OCI-LY1 (cell line): ENCODE measurements around the gene SLC13A5.

Experiments
- H2AFZ ChIP-seq: fragments of 200-600 bp; sonication (generic), shearing (Covaris generic); 2 replicates; pipeline ENCODE4 v1.6.0; 2014; ENCODE audit warnings: antibody characterized with exemption, mild to moderate bottlenecking, low read length
- H3F3A ChIP-seq: fragments of 200-600 bp; sonication (generic), shearing (Covaris generic); 2 replicates; pipeline ENCODE4 v1.6.0; 2014; ENCODE audit warnings: mild to moderate bottlenecking, antibody characterized with exemption, low read length, moderate library complexity; ENCODE audit not compliant: insufficient read depth
- H3K27ac ChIP-seq: fragments of 200-600 bp; sonication (generic); 2 replicates; pipeline ENCODE4 v1.5.1; 2014; ENCODE audit warnings: low read length, mixed run types, mild to moderate bottlenecking, low read depth; ENCODE audit not compliant: poor library complexity, severe bottlenecking
- H3K27me3 ChIP-seq: fragments of 200-600 bp; sonication (generic); 2 replicates; pipeline ENCODE4 v1.6.0; 2014; ENCODE audit warnings: antibody characterized with exemption, mild to moderate bottlenecking, low read length, moderate library complexity; ENCODE audit not compliant: insufficient read depth
- H3K36me3 ChIP-seq: fragments of 200-600 bp; sonication (generic); 2 replicates; pipeline ENCODE4 v1.6.1; 2014; ENCODE audit warnings: mild to moderate bottlenecking, antibody characterized with exemption, low read length, moderate library complexity, mixed read lengths; ENCODE audit not compliant: insufficient read depth
- H3K4me1 ChIP-seq: fragments of 200-600 bp; sonication (generic); 2 replicates; pipeline ENCODE4 v1.5.1; 2014; ENCODE audit warnings: mild to moderate bottlenecking, low read length, moderate library complexity; ENCODE audit not compliant: insufficient read depth, severe bottlenecking
- H3K4me2 ChIP-seq: fragments of 200-600 bp; sonication (generic), shearing (Covaris generic); 2 replicates; pipeline ENCODE4 v1.6.1; 2014; ENCODE audit warnings: low read length
- H3K4me3 ChIP-seq: fragments of 200-600 bp; sonication (generic); 2 replicates; pipeline ENCODE4 v1.5.1; 2014; ENCODE audit warnings: low read length, low read depth, mild to moderate bottlenecking, mixed read lengths; ENCODE audit not compliant: poor library complexity, severe bottlenecking
- H3K79me2 ChIP-seq: fragments of 200-600 bp; shearing (Covaris generic); 2 replicates; pipeline ENCODE4 v1.6.1; 2016; ENCODE audit warnings: mixed run types, low read length, mixed read lengths; ENCODE audit not compliant: insufficient read depth
- H3K9ac ChIP-seq: fragments of 200-600 bp; sonication (generic), shearing (Covaris generic); 2 replicates; pipeline ENCODE4 v1.6.1; 2014; ENCODE audit warnings: mild to moderate bottlenecking, low read length, mixed read lengths
- H3K9me2 ChIP-seq: fragments of 200-600 bp; sonication (generic), shearing (Covaris generic); 2 replicates; pipeline ENCODE4 v1.6.1; 2014; ENCODE audit warnings: low read depth, mild to moderate bottlenecking, low read length, mixed read lengths
- H3K9me3 ChIP-seq: fragments of 200-600 bp; shearing (Covaris generic); 2 replicates; pipeline ENCODE4 v1.6.1; 2014; ENCODE audit warnings: low read length, mixed read lengths
- H4K20me1 ChIP-seq: fragments of 200-600 bp; sonication (generic), shearing (Covaris generic); 2 replicates; pipeline ENCODE4 v1.6.0; 2016; ENCODE audit warnings: mild to moderate bottlenecking, low read length; ENCODE audit not compliant: insufficient read depth
- EZH2 ChIP-seq: fragments of 200-600 bp; sonication (generic), shearing (Covaris generic); IDR thresholded peaks from 2 replicates; pipeline ENCODE4 v1.8.0; 2017; ENCODE audit warnings: borderline replicate concordance, mixed run types, mild to moderate bottlenecking, antibody characterized with exemption, low read length, moderate library complexity, mixed read lengths
- TF ChIP-seq, protein P1 (sequence below): fragments of 200-600 bp; sonication (generic), shearing (Covaris generic); IDR thresholded peaks from 2 replicates; pipeline ENCODE4 v1.5.1; 2017; ENCODE audit warnings: mild to moderate bottlenecking, antibody characterized with exemption, low read length, moderate library complexity, mixed read lengths

Gene SLC13A5

DNA sequence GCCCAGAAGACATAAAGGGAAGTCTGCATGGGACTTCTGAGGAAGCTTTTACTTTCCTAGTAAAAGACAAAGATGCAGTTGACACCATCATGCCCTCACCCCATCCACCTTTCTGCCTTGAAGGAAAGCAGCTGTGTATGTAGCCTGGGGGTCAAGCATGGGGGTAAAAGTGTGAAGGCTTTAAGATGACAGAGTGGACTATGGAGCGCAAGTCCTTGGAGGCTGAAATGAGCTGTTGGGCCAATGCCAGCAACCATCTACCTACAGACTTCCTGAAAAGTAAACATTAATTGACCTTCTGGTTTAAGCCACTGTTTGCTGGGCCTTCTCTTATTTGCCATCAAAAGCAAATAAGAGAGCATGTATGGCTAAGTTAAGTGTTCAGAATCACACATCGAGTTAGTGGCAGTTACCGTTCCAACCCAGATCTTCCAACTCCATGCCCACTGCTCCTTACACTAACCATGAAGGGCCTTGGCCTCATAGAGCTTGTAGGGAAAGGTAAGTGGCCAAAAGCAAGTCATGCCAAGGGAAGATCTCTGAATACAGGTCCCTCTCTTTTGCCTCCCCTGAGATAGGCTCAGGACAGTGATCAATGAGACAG is 30.0 kb downstream of the SLC13A5 start:
- no peaks in the 10 kb centered on the region for H3K79me2 ChIP-seq
- H3K4me1 ChIP-seq, result no peaks in the 10 kb centered on the region
- no peaks in the 10 kb centered on the region for H3K36me3 ChIP-seq
- no peak overlapping the region for H3K9ac ChIP-seq
- H3K27ac ChIP-seq, result no peak overlapping the region
- H3K4me3 ChIP-seq, result no peak overlapping the region
- no peaks in the 10 kb centered on the region for H3K9me3 ChIP-seq
- H3K27me3 ChIP-seq, result no peaks in the 10 kb centered on the region
- no peak overlapping the region for H2AFZ ChIP-seq
- H4K20me1 ChIP-seq, result no peaks in the 10 kb centered on the region
- no peak overlapping the region for H3K4me2 ChIP-seq
- TF ChIP-seq, protein P1, sequence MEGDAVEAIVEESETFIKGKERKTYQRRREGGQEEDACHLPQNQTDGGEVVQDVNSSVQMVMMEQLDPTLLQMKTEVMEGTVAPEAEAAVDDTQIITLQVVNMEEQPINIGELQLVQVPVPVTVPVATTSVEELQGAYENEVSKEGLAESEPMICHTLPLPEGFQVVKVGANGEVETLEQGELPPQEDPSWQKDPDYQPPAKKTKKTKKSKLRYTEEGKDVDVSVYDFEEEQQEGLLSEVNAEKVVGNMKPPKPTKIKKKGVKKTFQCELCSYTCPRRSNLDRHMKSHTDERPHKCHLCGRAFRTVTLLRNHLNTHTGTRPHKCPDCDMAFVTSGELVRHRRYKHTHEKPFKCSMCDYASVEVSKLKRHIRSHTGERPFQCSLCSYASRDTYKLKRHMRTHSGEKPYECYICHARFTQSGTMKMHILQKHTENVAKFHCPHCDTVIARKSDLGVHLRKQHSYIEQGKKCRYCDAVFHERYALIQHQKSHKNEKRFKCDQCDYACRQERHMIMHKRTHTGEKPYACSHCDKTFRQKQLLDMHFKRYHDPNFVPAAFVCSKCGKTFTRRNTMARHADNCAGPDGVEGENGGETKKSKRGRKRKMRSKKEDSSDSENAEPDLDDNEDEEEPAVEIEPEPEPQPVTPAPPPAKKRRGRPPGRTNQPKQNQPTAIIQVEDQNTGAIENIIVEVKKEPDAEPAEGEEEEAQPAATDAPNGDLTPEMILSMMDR, result no peak
- TF ChIP-seq EZH2, result no peak
- H3F3A ChIP-seq, result no peaks in the 10 kb centered on the region
- H3K9me2 ChIP-seq, result no peaks in the 10 kb centered on the region

DNA sequence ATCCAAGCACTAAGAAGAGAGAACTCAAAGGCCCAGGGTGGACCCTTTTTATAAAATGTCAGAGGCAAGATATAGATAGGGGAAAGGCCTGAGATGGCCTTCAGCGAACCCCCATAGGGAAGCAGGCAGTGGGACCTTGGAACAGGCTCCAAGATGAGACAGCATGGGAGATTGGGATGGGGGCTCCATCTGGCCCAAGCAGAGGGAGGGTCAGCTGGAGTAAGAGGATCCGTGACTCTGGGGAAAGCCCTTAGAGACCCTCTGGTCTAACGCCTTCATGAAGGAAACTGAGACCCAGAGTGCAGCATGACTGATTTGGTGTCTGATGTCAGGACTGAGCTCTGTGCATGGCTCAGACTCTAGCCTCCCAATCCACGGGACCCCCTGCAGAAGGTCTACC is 30.8 kb downstream of the SLC13A5 start:
- H3K27me3 ChIP-seq, result no peaks in the 10 kb centered on the region
- no peaks in the 10 kb centered on the region for H3F3A ChIP-seq
- H3K4me1 ChIP-seq, result no peaks in the 10 kb centered on the region
- H3K9me3 ChIP-seq, result no peaks in the 10 kb centered on the region
- H3K36me3 ChIP-seq, result no peaks in the 10 kb centered on the region
- no peaks in the 10 kb centered on the region for H3K79me2 ChIP-seq
- TF ChIP-seq EZH2, result no peak
- TF ChIP-seq, protein P1, result no peak
- H3K9me2 ChIP-seq, result no peaks in the 10 kb centered on the region
- no peak overlapping the region for H3K4me2 ChIP-seq
- no peak overlapping the region for H3K27ac ChIP-seq
- no peak overlapping the region for H3K9ac ChIP-seq
- H4K20me1 ChIP-seq, result no peaks in the 10 kb centered on the region
- H2AFZ ChIP-seq, result no peak overlapping the region
- H3K4me3 ChIP-seq, result no peak overlapping the region

DNA sequence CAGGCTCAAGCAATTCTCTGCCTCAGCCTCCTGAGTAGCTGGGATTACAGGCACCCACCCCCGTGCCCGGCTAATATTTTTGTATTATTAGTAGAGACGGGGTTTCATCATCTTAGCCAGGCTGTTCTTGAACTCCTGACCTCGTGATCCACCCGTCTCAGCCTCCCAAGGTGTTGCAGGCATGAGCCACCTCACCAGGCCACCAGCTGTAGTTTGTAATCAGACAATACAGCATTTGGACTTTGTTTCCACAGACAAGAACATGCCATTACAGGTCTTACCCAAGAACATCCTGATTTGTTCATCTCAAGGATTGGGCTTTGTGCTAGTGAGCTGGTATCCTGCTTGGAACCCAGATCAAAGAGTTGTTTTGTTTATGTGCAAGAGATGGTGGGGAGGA is 31.5 kb downstream of the SLC13A5 start:
- H3K36me3 ChIP-seq, result no peaks in the 10 kb centered on the region
- no peaks in the 10 kb centered on the region for H3K4me1 ChIP-seq
- no peak overlapping the region for H3K27ac ChIP-seq
- H3K9me2 ChIP-seq, result no peaks in the 10 kb centered on the region
- H3K4me2 ChIP-seq, result no peak overlapping the region
- H3K79me2 ChIP-seq, result no peaks in the 10 kb centered on the region
- H3K27me3 ChIP-seq, result no peaks in the 10 kb centered on the region
- H3K9ac ChIP-seq, result no peak overlapping the region
- H2AFZ ChIP-seq, result no peak overlapping the region
- no peaks in the 10 kb centered on the region for H3K9me3 ChIP-seq
- no peak overlapping the region for H3K4me3 ChIP-seq
- no peaks in the 10 kb centered on the region for H3F3A ChIP-seq
- no peak for TF ChIP-seq EZH2
- TF ChIP-seq, protein P1, result no peak
- H4K20me1 ChIP-seq, result no peaks in the 10 kb centered on the region
